Measurements from ENCODE around the gene DAD1. TPM values are rescaled to one million over a fixed set of nuclear protein-coding genes. Genes with fewer than 3 reads are reported as not detected.

The DAD1 gene
- total RNA-seq, 1 donor from 2014 or later: 236 TPM

DNA sequence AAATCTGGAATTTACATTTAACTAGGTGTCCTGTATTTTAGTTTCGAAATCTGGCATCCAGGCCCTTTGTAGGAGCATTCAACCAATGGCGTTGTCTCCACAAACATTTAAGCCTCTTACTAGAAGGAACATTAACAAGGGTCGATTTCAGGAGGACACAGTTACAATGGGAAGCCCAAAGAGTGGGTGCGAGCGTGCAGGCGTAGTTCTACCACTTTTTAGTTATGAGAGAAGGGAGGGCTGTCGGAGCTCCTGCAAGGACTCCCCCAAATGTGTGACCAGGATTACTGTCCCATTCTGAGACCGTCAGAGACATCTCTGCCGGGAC lies 8.7 kb upstream of the DAD1 start:
- DNase-seq (ENCODE audit: low read depth) (no peak), FAIRE-seq (no peak)
- Histone ChIP-seq H3K4me3 (ENCODE audit: low read depth, low read length) (peak overlapping the region; percentile 68), H3K36me3 (ENCODE audit: control insufficient read depth, insufficient read depth, low read length) (peaks cover 8% of the 10 kb centered on the region), H3K27me3 (ENCODE audit: control insufficient read depth, insufficient read depth, low read length) (no peaks in the 10 kb centered on the region)
- TF ChIP-seq, protein P1, sequence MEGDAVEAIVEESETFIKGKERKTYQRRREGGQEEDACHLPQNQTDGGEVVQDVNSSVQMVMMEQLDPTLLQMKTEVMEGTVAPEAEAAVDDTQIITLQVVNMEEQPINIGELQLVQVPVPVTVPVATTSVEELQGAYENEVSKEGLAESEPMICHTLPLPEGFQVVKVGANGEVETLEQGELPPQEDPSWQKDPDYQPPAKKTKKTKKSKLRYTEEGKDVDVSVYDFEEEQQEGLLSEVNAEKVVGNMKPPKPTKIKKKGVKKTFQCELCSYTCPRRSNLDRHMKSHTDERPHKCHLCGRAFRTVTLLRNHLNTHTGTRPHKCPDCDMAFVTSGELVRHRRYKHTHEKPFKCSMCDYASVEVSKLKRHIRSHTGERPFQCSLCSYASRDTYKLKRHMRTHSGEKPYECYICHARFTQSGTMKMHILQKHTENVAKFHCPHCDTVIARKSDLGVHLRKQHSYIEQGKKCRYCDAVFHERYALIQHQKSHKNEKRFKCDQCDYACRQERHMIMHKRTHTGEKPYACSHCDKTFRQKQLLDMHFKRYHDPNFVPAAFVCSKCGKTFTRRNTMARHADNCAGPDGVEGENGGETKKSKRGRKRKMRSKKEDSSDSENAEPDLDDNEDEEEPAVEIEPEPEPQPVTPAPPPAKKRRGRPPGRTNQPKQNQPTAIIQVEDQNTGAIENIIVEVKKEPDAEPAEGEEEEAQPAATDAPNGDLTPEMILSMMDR (IDR thresholded peaks at IDR 0.05; ENCODE audit: insufficient read depth, low read length, severe bottlenecking): no peak

DNA sequence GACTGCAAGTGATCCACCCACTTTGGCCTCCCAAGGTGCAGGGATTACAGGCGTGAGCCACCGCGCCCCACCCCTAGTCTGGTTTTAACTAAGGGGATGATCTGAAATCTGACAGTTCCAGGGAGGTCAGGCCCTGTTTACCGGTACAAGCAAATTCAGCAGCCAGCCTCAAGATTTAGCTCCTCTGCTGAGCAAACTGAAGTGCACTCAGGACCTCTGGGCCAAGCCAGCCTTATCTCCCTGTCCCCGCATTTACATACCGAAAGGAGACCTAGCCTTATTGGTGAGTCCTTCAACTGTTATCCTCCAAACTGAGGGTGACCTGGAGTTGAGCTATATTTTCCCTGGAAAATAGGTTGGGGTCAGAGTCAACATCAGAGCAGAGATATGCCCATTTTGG lies 8.2 kb upstream of the DAD1 start:
- Histone ChIP-seq H3K27me3 (ENCODE audit: control insufficient read depth, insufficient read depth, low read length) (no peaks in the 10 kb centered on the region), H3K4me3 (ENCODE audit: low read depth, low read length) (no peak overlapping the region), H3K36me3 (ENCODE audit: control insufficient read depth, insufficient read depth, low read length) (peaks cover 8% of the 10 kb centered on the region)
- DNase-seq (ENCODE audit: low read depth): no peak
- TF ChIP-seq, protein P1 (IDR thresholded peaks at IDR 0.05; ENCODE audit: insufficient read depth, low read length, severe bottlenecking): no peak
- FAIRE-seq: no peak

DNA sequence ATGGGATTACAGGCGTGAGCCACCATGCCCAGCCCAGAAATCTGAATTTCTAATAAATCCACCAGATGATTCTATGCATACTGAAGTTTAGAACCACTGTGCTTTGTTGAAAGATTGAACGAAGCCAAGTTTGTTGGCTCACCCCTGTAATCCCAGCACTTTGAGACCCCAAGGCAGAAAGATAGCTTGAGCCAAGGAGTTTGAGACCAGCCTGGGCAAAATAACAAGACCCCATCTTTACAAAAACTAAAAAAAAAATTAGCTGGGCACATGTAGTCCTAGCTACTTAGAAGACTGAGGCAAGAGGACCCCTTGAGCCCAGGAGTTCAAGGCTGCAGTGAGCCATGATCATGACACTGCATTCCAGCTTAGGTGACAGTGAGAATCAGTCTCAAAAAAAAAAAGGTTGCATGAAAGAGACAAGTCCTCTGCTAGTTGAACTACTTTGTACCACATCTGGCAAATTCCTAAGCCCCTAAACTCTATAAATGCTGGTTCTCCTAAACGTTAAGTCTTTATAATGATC lies 7.4 kb upstream of the DAD1 start:
- TF ChIP-seq, protein P1 (IDR thresholded peaks at IDR 0.05; ENCODE audit: insufficient read depth, low read length, severe bottlenecking): no peak
- Histone ChIP-seq H3K27me3 (ENCODE audit: control insufficient read depth, insufficient read depth, low read length) (no peaks in the 10 kb centered on the region), H3K36me3 (ENCODE audit: control insufficient read depth, insufficient read depth, low read length) (peaks cover under 1% of the 10 kb centered on the region), H3K4me3 (ENCODE audit: low read depth, low read length) (no peak overlapping the region)
- DNase-seq (ENCODE audit: low read depth) (no peak), FAIRE-seq (no peak)

DNA sequence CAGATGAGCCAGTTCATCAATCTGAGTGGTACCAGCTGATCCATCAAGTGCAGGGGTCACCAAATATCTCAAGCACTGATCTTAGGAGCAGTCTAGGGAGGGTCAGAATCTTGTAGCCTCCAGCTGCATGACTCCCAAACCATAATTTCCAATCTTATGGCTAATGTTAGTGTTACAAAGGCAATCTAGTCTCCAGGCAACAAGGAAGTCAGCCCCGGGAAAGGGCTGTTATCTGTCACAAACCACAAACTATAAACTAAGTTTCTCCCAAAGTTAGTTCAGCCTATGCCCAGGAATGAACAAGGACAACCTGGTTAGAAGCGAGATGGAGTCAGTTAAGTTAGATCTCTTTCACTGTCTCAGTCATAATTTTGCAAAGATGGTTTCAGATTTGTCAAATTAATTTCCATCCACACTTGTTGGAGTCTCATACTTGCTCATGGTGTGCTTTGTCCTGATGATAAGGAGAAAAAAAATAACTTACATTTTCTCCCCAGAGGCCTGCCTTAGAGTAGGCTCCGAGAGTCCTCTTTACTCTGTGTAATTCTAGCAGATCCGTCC lies 5.2 kb upstream of the DAD1 start:
- no peaks in the 10 kb centered on the region for H3K36me3 ChIP-seq (ENCODE audit: control insufficient read depth, insufficient read depth, low read length)
- no peaks in the 10 kb centered on the region for H3K27me3 ChIP-seq (ENCODE audit: control insufficient read depth, insufficient read depth, low read length)
- FAIRE-seq (no peak), DNase-seq (ENCODE audit: low read depth) (no peak)
- TF ChIP-seq, protein P1 (IDR thresholded peaks at IDR 0.05; ENCODE audit: insufficient read depth, low read length, severe bottlenecking): no peak
- no peak overlapping the region for H3K4me3 ChIP-seq (ENCODE audit: low read depth, low read length)

DNA sequence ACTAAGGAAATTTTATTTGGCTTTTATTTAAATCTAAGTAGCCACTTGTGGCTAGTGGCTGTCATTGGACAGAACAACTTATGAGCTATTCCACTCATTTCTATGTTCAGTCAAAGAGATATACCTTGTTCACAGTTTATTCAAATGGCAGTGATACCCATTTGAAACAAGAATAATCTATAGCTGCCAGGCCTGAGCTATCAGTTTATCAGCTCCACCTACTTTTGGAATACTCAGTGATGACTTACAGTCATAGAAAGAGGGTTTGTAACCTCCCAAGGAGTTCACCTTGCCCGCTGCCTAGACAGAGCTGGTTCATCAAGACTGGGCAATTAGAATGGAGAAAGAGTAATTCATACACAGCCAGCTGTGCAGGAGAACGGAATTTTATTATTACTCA lies 4.6 kb upstream of the DAD1 start:
- no peak for FAIRE-seq
- TF ChIP-seq, protein P1 (IDR thresholded peaks at IDR 0.05; ENCODE audit: insufficient read depth, low read length, severe bottlenecking): no peak
- DNase-seq (ENCODE audit: low read depth): no peak
- Histone ChIP-seq H3K36me3 (ENCODE audit: control insufficient read depth, insufficient read depth, low read length) (no peaks in the 10 kb centered on the region), H3K4me3 (ENCODE audit: low read depth, low read length) (no peak overlapping the region), H3K27me3 (ENCODE audit: control insufficient read depth, insufficient read depth, low read length) (no peaks in the 10 kb centered on the region)

DNA sequence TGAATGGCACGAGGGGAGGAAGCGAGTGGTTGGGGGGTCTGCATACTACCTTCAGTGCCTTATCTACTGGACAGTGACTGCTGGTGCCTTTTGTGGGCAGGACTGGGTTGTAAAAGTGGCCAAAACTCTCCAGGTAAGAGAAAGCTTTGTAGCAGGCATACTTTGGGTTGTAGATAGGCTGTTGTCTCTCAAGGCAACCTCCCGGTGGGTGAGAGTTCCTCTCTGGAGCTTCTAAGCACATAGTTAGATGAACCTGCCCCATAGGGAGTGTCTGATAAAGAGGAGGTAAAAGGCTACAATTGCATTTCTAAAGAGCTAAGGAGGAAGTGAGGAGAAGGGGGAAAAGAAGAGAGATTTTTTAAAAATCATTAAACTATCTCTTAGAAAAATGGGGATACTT lies 4.2 kb upstream of the DAD1 start:
- Histone ChIP-seq H3K36me3 (ENCODE audit: control insufficient read depth, insufficient read depth, low read length) (no peaks in the 10 kb centered on the region), H3K4me3 (ENCODE audit: low read depth, low read length) (no peak overlapping the region), H3K27me3 (ENCODE audit: control insufficient read depth, insufficient read depth, low read length) (no peaks in the 10 kb centered on the region)
- TF ChIP-seq, protein P1 (IDR thresholded peaks at IDR 0.05; ENCODE audit: insufficient read depth, low read length, severe bottlenecking): no peak
- DNase-seq (ENCODE audit: low read depth): no peak
- FAIRE-seq: no peak
